Measurements from ENCODE around the gene RALGDS. TPM values are rescaled to one million over a fixed set of nuclear protein-coding genes. Genes with fewer than 3 reads are reported as not detected.

The RALGDS gene
- total and polyA plus RNA-seq, 2 experiments from 2014 or later: 50.4 to 58.3 TPM

DNA sequence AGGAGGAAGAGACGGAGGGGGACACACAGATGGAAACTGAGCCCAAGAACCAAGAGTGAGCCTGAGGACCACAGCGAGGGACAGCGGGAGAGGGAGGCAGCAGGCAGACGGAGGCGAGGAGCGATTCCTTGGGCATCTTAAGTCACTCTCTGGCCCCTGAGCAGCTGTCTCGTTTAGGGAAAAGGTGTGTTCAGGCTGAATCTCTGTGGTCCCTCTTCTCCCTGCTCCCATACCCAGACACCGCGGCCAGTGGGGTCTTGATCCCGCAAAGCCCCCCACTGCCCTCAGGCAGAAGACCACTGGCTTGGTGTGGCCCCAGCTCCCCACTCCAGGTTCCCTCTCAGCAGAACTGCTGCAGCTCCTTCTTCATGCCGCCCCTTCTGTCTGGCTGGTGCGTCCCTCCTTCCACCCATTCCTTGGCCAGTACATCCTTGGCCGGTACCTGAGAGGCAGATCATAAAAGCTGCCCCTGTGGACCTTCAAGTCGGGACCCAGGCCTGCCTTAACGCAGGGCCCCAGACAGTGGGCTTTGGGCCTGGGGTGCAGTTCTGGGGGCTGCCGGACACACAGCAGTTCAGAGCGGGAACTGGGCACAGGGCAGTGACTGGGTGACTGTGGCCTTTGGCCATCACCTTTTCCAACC, 5.8 kb upstream of the RALGDS start:
- H3K4me1 ChIP-seq (ENCODE audit: low read depth): peaks cover 39% of the 10 kb centered on the region
- TF ChIP-seq, protein P1, sequence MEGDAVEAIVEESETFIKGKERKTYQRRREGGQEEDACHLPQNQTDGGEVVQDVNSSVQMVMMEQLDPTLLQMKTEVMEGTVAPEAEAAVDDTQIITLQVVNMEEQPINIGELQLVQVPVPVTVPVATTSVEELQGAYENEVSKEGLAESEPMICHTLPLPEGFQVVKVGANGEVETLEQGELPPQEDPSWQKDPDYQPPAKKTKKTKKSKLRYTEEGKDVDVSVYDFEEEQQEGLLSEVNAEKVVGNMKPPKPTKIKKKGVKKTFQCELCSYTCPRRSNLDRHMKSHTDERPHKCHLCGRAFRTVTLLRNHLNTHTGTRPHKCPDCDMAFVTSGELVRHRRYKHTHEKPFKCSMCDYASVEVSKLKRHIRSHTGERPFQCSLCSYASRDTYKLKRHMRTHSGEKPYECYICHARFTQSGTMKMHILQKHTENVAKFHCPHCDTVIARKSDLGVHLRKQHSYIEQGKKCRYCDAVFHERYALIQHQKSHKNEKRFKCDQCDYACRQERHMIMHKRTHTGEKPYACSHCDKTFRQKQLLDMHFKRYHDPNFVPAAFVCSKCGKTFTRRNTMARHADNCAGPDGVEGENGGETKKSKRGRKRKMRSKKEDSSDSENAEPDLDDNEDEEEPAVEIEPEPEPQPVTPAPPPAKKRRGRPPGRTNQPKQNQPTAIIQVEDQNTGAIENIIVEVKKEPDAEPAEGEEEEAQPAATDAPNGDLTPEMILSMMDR (IDR thresholded peaks at IDR 0.05; ENCODE audit: low read depth, low read length): no peak
- no peak for DNase-seq (ENCODE audit: low read depth in 1 of 2, low spot score in 1 of 2)
- H3K27ac ChIP-seq: peak overlapping the region; percentile 65
- no peaks in the 10 kb centered on the region for H3K36me3 ChIP-seq
- H3K4me3 ChIP-seq: no peak overlapping the region
- no peaks in the 10 kb centered on the region for H3K27me3 ChIP-seq
- no peaks in the 10 kb centered on the region for H3K9me3 ChIP-seq (ENCODE audit: low read depth)

DNA sequence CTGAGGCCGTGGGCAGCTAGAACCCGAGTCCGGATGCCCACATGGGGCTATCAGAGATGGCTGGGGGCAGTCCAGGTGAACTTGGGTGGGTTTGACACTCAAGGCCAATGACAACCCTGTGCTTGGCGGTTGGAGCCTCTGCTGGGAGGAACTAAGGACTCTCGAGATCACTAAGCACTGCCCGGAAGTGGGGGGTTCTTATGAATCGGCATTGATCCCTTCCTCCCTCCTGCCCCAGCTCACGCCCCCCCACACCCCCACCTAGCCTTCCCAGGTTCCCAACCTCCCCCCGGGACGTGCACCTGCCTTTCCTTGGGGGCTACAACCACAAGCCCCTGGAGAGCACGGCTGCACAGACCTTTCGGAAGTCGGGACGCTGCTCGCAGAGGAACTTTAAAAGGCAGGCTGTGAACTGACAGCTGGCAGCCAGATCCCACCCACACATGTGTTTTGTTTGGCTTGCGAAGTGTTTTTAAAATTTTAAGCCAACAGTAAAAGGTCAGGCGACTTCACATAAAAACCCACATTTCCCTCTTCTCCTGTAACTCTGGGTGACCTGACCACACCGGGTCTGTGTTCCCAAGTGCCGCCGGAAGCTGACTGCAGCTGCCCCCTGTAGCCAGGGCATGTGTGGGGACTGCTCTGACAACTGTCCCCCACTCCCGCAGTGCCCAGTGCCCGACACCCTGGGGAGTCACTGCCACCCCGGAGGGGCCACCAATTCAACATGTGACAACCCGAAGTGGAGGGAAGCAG, 5.1 kb upstream of the RALGDS start:
- Histone ChIP-seq H3K4me1 (ENCODE audit: low read depth) (peaks cover 44% of the 10 kb centered on the region), H3K27me3 (no peaks in the 10 kb centered on the region), H3K9me3 (ENCODE audit: low read depth) (no peaks in the 10 kb centered on the region), H3K4me3 (no peak overlapping the region), H3K36me3 (no peaks in the 10 kb centered on the region), H3K27ac (no peak overlapping the region)
- peak in 1 of 2 donors; percentile 73 for DNase-seq (ENCODE audit: low read depth in 1 of 2, low spot score in 1 of 2)
- TF ChIP-seq, protein P1 (IDR thresholded peaks at IDR 0.05; ENCODE audit: low read depth, low read length): no peak

DNA sequence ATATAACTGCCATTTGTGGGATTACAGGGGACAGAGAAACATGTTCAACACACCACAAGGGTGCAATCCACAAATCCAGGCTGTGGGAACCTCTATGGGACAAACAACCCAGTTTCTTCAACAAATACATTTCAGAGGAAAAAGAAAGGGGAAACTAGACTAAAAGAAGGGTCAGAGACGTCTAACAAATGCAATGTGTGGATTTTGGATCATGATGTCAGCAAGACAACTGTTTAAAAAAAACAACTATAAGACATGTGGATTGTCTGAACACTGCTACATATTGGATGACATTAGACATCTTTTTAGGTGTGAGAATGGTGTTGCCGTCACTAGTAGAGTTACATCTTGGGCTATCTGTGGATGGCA, 3.9 kb upstream of the RALGDS start:
- H3K27me3 ChIP-seq: no peaks in the 10 kb centered on the region
- H3K4me3 ChIP-seq: no peak overlapping the region
- peaks cover 46% of the 10 kb centered on the region for H3K4me1 ChIP-seq (ENCODE audit: low read depth)
- H3K36me3 ChIP-seq: no peaks in the 10 kb centered on the region
- no peaks in the 10 kb centered on the region for H3K9me3 ChIP-seq (ENCODE audit: low read depth)
- TF ChIP-seq, protein P1 (IDR thresholded peaks at IDR 0.05; ENCODE audit: low read depth, low read length): no peak
- no peak for DNase-seq (ENCODE audit: low read depth in 1 of 2, low spot score in 1 of 2)
- H3K27ac ChIP-seq: peak overlapping the region; percentile 96

DNA sequence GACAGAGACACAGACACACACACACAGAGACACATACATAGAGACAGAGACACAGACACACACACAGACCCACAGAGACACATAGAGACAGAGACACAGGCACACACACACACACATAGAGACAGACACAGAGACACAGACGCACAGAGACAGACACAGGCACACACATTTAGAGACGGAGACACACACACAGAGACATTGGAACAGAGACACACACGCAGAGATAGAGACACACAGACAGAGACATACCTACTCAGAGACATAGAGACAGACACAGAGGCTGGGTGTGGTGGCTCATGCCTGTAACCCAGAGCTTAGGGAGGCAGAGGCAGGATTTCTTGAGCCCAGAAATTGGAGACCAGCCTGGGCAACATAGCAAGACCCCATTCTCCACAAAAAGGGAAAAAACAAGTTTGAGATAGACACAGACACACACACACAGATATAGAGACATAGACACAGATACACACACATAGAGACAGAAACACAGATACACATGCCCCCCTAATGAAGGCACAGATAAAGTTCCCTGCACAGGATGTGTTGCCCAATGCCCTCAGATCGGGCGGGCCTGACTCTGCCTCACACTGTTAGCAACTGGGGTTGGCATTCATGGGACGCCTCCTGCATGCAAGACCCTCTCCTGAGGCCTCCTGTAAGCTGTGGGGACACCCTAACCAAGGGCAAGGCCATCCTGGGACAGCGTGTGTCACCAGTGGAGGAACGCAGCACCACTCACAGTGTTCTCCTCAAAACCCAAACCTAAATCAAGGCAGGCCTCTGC, 3.3 kb upstream of the RALGDS start:
- DNase-seq (ENCODE audit: low read depth in 1 of 2, low spot score in 1 of 2): no peak
- Histone ChIP-seq H3K36me3 (no peaks in the 10 kb centered on the region), H3K27ac (peak overlapping the region; percentile 96), H3K4me3 (no peak overlapping the region), H3K4me1 (ENCODE audit: low read depth) (peaks cover 52% of the 10 kb centered on the region), H3K27me3 (no peaks in the 10 kb centered on the region), H3K9me3 (ENCODE audit: low read depth) (no peaks in the 10 kb centered on the region)
- TF ChIP-seq, protein P1 (IDR thresholded peaks at IDR 0.05; ENCODE audit: low read depth, low read length): no peak

DNA sequence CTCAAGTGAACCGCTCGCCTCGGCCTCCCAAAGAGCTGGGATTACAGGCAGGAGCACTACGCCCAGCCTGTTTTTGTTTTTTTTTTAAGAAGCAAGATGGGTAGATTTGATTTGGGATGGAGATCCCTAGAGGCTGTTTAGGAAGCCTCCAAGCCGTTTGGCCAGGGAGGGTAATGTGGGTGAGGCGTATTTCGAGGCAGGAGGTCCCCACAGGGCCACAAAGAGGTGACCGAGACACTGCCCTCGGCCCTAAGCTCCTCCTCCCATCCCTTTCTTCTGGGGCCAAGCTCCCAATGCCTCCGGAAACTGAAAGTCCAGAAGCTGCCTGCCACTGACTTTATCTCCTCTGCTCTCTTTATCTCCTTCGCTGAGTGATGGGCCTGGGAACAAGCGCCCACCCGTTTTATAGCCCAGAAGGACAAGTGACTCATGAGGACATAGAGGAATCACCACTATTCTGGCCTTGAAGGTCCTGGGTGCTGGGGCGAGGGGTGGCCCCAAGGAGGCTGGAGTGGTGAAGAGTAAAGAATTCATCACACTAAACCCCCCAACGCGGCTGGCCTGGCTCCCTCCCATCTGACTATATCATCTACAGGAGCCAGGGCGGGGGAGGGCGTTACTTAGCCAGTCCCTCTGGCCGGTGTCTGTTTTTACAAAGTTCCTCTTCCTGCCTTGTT, 2.0 kb upstream of the RALGDS start:
- DNase-seq (ENCODE audit: low read depth in 1 of 2, low spot score in 1 of 2): peak; percentile 59 to 73
- peaks cover 59% of the 10 kb centered on the region for H3K4me1 ChIP-seq (ENCODE audit: low read depth)
- TF ChIP-seq, protein P1 (IDR thresholded peaks at IDR 0.05; ENCODE audit: low read depth, low read length): no peak

More for the DNA sequence above, 2.0 kb upstream of the RALGDS start:
- H3K27ac ChIP-seq: peak overlapping the region; percentile 96
- H3K9me3 ChIP-seq (ENCODE audit: low read depth): no peaks in the 10 kb centered on the region
- no peaks in the 10 kb centered on the region for H3K27me3 ChIP-seq
- H3K36me3 ChIP-seq: no peaks in the 10 kb centered on the region
- H3K4me3 ChIP-seq: no peak overlapping the region

Measured in cardiac muscle cell (in vitro differentiated cells and primary cell).